ENCODE results near the gene CHRM4.
"Not testable (repeated sequence)": the region's sequence is repeated elsewhere in the genome, so short reads cannot be mapped to it uniquely, and the experiment has no call there.

Gene CHRM4

GRCh38 chr11:46381819-46382645 lies 9.5 kb downstream of the CHRM4 start:
- DNase-seq, result no peak

GRCh38 chr11:46381048-46381818 lies 10.3 kb downstream of the CHRM4 start, which contains the start of gene MDK:
TSS of gene MDK (plus strand) at chr11:46381669. CDS start at chr11:46382058, 389 bp downstream.
- no peak for DNase-seq

DNA sequence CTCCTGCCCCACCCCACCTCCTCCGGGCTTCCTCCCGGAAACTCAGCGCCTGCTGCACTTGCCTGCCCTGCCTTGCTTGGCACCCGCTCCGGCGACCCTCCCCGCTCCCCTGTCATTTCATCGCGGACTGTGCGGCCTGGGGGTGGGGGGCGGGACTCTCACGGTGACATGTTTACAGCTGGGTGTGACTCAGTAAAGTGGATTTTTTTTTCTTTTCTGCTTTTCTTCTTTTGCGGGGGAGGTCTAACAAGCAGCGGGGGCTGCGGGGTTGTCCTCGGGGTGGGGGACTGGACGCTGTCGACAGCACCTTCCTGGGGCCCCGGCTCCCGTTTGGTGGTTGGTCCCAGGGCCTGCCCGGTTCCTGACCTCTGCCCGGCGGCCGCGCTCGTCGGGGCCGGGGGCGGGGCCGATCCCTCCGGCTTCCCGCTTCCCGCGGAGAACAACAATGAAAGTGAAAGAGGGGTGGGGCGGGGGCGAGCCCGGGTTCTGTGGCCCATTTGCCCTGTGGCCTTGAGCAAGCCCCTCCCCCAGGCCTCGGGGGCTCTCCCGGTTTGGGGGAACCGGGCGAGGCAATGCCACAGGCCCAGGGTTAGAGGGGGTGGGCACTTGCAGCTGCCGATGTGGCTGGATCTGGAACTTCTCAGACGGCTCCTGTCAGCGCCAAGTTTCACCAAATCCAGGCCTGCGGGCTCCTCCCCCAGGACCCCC lies 11.1 kb downstream of the CHRM4 start:
- DNase-seq, result no peak

GRCh38 chr11:46379482-46380293 lies 11.9 kb downstream of the CHRM4 start:
- not testable (repeated sequence) for DNase-seq

DNA sequence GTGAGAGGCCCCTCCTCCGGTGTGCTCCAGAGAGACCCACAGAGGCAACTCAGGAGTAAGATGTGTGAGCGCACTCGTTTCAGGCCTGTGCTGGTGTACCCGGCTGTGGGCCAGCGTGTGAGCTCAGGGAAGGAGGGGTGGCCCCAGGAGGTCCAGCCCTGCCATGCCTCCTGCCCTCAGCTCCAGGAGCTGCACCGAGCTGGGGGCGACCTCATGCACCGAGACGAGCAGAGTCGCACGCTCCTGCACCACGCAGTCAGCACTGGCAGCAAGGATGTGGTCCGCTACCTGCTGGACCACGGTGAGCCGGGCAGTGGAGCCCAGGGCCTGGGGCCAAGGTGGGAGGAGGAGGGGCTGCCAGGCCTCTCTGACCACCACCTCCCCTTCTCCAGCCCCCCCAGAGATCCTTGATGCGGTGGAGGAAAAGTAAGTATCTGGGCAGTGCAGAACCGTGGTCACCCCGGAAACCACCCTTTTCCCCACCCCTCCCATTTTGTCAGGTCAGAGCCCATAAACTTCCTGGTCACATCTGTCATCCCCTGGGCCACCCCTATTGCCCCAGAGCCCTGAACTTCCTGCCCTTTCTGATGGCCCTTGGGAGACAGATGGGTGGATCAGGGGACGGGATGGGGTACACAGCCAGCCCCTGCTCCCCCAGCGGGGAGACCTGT lies 12.6 kb downstream of the CHRM4 start:
- DNase-seq, result no peak

GRCh38 chr11:46378296-46378695 lies 13.3 kb downstream of the CHRM4 start:
- no peak for DNase-seq

DNA sequence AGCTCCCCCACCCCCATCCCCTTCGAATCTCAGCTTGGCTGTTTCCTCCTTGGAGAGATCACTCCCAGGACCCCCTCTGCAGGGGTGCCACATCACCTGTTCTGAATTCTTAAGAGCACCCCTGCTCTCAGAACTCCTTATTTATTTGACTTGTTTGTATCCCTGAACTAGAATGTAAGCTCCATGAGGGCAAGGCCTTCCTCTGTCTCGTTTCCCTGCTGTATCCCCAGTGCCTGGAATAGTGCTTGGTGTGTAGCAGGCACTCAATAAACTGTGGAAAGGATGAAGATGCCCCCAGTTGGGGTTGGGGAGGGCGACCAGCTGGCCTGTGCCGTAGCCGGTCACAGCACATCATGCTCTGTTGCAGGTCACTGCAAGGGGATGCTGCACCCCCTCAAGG lies 13.7 kb downstream of the CHRM4 start:
- no peak for DNase-seq

DNA sequence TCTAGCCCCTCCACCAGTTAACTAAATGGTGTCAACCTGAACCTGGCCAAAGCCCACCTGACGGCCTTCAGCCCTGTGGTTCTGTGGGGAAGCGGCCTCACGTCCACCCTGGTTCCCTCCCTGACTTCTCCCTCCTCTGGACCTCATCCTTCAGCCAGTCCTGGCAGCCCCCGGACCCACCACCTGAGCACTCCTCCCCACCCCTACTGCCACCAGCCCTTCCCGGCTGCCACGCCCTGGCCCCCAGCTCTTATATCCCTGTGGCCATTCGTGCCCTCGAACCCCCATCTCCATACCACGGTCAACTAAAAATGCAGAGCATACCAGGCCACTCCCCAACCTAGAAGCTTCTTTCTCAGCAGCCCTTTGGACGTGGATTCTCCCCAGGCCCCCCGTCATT lies 14.3 kb downstream of the CHRM4 start:
- DNase-seq, result no peak

GRCh38 chr11:46376258-46377050 lies 15.1 kb downstream of the CHRM4 start:
- no peak for DNase-seq

DNA sequence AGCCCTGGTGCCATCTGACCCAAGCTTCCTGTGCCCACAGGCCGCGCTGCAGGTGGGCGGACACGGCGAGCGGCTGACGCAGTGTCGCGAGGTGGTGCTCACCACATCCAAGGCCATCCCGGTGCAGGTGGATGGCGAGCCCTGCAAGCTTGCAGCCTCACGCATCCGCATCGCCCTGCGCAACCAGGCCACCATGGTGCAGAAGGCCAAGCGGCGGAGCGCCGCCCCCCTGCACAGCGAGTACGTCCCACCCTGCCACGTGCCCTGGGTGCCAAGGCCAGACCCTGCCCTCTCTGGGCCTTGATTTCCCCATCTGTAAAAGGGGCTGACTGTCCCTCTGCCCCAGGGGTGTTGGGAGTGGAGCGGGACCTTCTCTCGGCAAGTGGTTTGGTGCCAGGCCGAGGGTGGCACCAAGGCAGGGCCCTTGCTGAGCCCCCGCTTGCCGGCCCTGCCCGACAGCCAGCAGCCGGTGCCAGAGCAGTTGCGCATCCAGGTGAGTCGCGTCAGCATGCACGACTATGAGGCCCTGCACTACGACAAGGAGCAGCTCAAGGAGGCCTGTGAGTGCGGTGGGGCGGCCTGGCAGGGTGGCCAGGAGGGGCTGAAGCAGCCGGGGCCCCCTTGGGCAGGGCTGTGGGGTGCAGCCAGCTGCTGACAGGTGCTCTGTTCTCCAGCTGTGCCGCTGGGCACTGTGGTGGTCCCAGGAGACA lies 16.0 kb downstream of the CHRM4 start:
- no peak for DNase-seq

DNA sequence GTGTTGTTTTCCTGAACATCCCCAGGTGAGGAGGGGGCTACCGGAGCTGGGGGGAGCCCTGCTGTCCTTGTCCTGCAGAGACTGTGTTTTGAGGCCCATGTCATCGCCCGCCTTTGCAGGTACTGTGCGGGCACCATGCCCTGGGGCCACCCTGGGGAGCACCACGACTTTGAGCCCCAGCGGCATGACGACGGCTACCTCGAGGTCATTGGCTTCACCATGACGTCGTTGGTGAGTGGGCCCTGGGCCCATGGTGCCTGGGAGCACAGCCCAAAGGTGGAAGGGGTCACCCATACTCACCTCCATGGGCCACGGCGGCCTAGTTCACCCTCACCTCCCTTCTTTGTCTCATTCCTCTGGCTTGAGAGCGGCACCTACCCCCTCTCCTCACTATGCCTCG lies 16.8 kb downstream of the CHRM4 start:
- DNase-seq, result no peak

DNA sequence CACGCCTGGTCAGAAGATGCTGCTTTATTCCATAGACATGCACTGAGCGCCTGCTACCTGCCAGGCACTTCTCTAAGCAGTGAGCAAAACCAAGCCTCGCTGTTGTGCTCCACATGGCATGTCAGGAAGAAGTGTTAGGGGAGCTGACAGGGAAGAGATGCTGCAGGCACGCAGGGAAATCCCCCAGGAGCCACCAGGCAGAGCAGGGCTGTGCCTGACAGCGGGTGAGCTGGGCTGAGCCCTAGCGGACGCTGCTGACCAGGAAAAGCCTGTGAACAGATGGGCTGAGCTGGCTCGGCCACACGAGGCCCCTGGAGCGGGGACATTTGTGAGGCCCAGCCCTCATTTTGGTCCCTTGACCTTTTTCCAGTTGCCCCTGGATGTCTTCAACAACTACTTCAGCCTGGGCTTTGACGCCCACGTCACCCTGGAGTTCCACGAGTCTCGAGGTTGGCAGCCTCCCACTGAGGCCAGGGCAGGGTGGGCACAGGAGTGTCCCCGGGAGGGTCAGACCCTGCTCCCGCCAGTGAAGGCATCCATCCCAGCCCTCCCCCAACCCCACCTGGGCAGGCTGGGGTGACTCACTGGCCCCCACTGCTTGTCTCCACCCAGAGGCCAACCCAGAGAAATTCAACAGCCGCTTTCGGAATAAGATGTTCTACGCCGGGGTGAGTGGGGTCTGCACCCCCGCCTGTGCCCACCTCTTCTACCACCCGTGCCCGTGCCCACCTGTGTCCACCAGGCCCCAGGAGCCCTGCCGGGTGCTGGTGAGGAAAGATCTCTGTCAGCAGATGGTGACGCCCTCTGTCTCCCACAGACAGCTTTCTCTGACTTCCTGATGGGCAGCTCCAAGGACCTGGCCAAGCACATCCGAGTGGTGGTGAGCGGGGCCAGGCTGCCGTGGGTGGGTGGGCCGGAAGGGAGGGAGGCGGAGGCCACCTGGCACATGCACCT lies 17.5 kb downstream of the CHRM4 start:
- no peak for DNase-seq

DNA sequence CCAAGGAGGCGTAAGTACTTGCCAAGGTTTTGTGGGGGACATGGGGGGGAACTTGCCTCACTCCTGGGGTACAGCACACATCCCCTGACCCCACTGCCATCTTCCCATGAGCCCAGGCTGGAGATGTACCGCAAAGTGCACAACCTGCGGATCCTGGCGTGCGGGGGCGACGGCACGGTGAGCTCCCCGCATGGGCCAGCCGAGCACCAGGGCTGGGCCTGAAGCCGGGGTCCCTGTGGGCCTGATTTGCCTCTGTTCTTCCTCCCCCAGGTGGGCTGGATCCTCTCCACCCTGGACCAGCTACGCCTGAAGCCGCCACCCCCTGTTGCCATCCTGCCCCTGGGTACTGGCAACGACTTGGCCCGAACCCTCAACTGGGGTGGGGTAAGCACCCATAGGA lies 19.1 kb downstream of the CHRM4 start:
- DNase-seq, result not testable (repeated sequence)

GRCh38 chr11:46372086-46372485 lies 19.5 kb downstream of the CHRM4 start:
- DNase-seq, result no peak

GRCh38 chr11:46371262-46371661 lies 20.3 kb downstream of the CHRM4 start:
- not testable (repeated sequence) for DNase-seq

- DNase-seq, result no peak
These were observed 21.3 kb downstream of the CHRM4 start for GRCh38 chr11:46370253-46370652.

DNA sequence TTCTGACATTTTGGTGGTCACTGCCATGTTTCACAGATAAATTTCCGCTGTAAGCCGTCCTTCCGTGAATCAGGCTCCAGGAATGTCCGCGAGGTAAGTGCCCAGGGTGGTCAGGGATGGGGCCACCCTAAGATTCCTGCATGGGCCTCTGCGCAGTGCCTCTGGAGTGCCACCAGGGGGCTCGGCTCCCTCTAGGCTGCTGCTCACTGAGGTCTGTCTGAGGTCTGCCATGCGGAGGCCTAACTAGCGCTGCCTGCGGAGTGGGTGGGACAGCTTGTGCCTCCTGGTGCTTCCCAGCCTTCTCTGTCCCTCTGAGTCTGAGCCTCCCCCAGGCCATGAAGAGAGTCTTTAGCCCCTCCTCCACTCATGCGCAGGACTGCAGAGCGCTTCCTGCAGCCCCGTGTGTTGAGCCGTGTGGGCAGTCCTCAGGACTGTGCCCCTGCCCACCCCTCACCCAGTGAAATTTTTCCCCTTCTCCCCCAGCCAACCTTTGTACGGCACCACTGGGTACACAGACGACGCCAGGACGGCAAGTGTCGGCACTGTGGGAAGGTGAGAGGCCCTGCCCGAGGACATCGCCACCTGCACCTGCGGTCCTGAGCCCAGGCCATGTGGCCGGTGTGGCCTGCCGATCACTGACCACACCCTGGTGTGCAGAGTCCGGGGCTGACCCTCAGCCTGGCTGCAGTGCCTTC lies 22.0 kb downstream of the CHRM4 start:
- DNase-seq, result no peak

DNA sequence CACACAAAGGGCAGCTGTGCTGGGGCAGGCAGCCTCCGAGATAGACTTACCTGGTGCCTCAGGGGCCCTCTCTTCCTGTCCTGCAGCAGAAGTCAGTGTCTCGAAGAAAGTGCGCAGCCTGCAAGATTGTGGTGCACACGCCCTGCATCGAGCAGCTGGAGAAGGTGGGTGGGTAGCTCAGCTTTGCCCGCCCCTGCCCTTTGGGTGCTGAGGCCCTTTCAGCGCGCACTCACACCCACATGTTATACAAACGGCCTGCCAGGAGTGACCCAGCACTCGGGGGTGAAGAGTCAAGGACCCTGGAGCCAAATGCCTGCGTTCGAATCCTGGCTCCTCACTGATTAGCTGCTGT lies 23.7 kb downstream of the CHRM4 start:
- DNase-seq, result no peak
